HG03378 (cell line): ENCODE data around the gene BOLA1.
"Not testable (repeated sequence)": the region's sequence is repeated elsewhere in the genome, so short reads cannot be mapped to it uniquely, and the experiment has no call there.

Source experiments
- ATAC-seq: cut with Tn5 transposase; IDR thresholded peaks from one replicate; pipeline ENCODE4 v1.9.1; 2021; ENCODE audit warnings: mild to moderate bottlenecking, moderate library complexity; ENCODE audit not compliant: unreplicated experiment

Gene BOLA1

GRCh38 chr1:149886396-149887195 is 12.8 kb upstream of the BOLA1 start:
- ATAC-seq: peak; percentile 66

GRCh38 chr1:149887196-149887455 is 12.2 kb upstream of the BOLA1 start:
- not testable (repeated sequence) for ATAC-seq

- ATAC-seq: peak; percentile 47
These were observed 11.7 kb upstream of the BOLA1 start for GRCh38 chr1:149887456-149888246.

GRCh38 chr1:149888247-149888998 is 10.9 kb upstream of the BOLA1 start:
- ATAC-seq: peak; percentile 18

GRCh38 chr1:149888999-149889289 is 10.4 kb upstream of the BOLA1 start:
- no peak for ATAC-seq

GRCh38 chr1:149896575-149896974 is 2.8 kb upstream of the BOLA1 start:
- ATAC-seq: no peak

- no peak for ATAC-seq
These were observed 4.6 kb downstream of the BOLA1 start for GRCh38 chr1:149903836-149904491.

- ATAC-seq: no peak
These were observed 7.3 kb downstream of the BOLA1 start for GRCh38 chr1:149906570-149907075.

GRCh38 chr1:149914545-149914944 is 15.2 kb downstream of the BOLA1 start:
- ATAC-seq: no peak

- ATAC-seq: no peak
These were observed 16.2 kb downstream of the BOLA1 start for GRCh38 chr1:149915429-149916192.

- no peak for ATAC-seq
These were observed 17.0 kb downstream of the BOLA1 start for GRCh38 chr1:149916193-149916897.

GRCh38 chr1:149916898-149917252 is 17.5 kb downstream of the BOLA1 start:
- ATAC-seq: no peak

- ATAC-seq: no peak
These were observed 18.3 kb downstream of the BOLA1 start, which contains the start of gene SV2A for GRCh38 chr1:149917571-149918144. TSS of gene SV2A (minus strand) at chr1:149917844. CDS start at chr1:149913840, 4,004 bp downstream.

GRCh38 chr1:149923626-149924025 is 24.3 kb downstream of the BOLA1 start:
- ATAC-seq: no peak

GRCh38 chr1:149925345-149925744 is 26.0 kb downstream of the BOLA1 start:
- no peak for ATAC-seq

- ATAC-seq: no peak
These were observed 26.4 kb downstream of the BOLA1 start for GRCh38 chr1:149925751-149926150.

GRCh38 chr1:149926296-149926695 is 26.9 kb downstream of the BOLA1 start:
- no peak for ATAC-seq

GRCh38 chr1:149927056-149927562 is 27.7 kb downstream of the BOLA1 start:
- no peak for ATAC-seq
